K562 (cell line): Measurements from ENCODE around the gene ADIPOR2. TPM values are rescaled to one million over a fixed set of nuclear protein-coding genes. Genes with fewer than 3 reads are reported as not detected.

Source experiments
- ATAC-seq: fragments of 200-7000 bp; cut with Tn5 transposase; 3 replicates; pipeline ENCODE4 v1.9.1; 2020; ENCODE audit warnings: moderate library complexity
- BruUV-seq: library from RNA; stranded (reverse); fragments of 400-500 nt; replicated peaks from 2 replicates; lab custom pipeline; 2021; lab: Mats Ljungman, UMichigan
- CTCF ChIA-PET: fragments of 300-600 bp; formaldehyde crosslinking; extraction: SDS; loops from one replicate; lab custom pipeline; 2021; ENCODE audit warnings: low intra/inter-chr PET ratio; lab: Yijun Ruan, JAX
- POLR2A ChIA-PET: fragments of 300-600, 350-650 bp; sonication (Branson Sonifier 250); formaldehyde crosslinking; extraction: SDS; loops from one replicate; lab custom pipeline; 2021; ENCODE audit warnings: antibody characterized with exemption, inconsistent platforms; lab: Yijun Ruan, JAX
- DNase-seq, 4 experiments: peaks; one replicate each; pipeline versions ENCODE4 v3.0.0 to v3.0.0-alpha.2; 2011 to 2018; ENCODE audit warnings: low spot score in 3 of 4, mixed read lengths in 3 of 4; ENCODE audit errors: extremely low read depth in 1 of 4
- FAIRE-seq: peaks from 2 replicates; lab custom pipeline; 2011; peaks lifted over from hg19 to GRCh38; lab: Jason Lieb, UNC
- H2AFZ ChIP-seq: 2 replicates; pipeline ENCODE4 v1.6.0; 2011; ENCODE audit warnings: low read depth, low read length, control low read depth, inconsistent platforms
- H3K27ac ChIP-seq: fragments of 200-600 bp; 3 replicates; pipeline ENCODE4 v1.8.0; 2011; ENCODE audit warnings: low read depth, mild to moderate bottlenecking, control low read depth, inconsistent platforms, low read length, moderate library complexity, mixed read lengths; ENCODE audit errors: extremely low read depth
- H3K27me3 ChIP-seq, 2 experiments: fragments of 300-600 bp in 1 of 2; 2 replicates in 1 of 2; 3 replicates in 1 of 2; pipeline versions ENCODE4 v1.6.0 to v1.8.0; 2011; ENCODE audit warnings: inconsistent platforms in 2 of 2, low read length in 2 of 2, mild to moderate bottlenecking in 1 of 2, mixed read lengths in 1 of 2, moderate library complexity in 1 of 2; ENCODE audit not compliant: control insufficient read depth in 2 of 2, insufficient read depth in 2 of 2
- H3K36me3 ChIP-seq: fragments of 300-600 bp; 3 replicates; pipeline ENCODE4 v1.8.0; 2011; ENCODE audit warnings: mild to moderate bottlenecking, low read length, inconsistent platforms; ENCODE audit not compliant: control insufficient read depth, insufficient read depth
- H3K4me1 ChIP-seq, 2 experiments: fragments of 200-600 bp in 1 of 2; replicated peaks in 1 of 2; 2 replicates in 1 of 2; 3 replicates in 1 of 2; pipeline versions ENCODE4 v1.5.1 to v1.8.0; 2011; ENCODE audit warnings: inconsistent platforms in 2 of 2, low read length in 2 of 2, mild to moderate bottlenecking in 1 of 2, mixed read lengths in 1 of 2, moderate library complexity in 1 of 2; ENCODE audit not compliant: control insufficient read depth in 2 of 2, insufficient read depth in 2 of 2
- H3K4me2 ChIP-seq: 2 replicates; pipeline ENCODE4 v1.6.1; 2011; ENCODE audit warnings: low read length, control low read depth, inconsistent platforms, mixed read lengths; ENCODE audit not compliant: insufficient read depth
- H3K4me3 ChIP-seq: fragments of 200-600 bp; sonication (generic), shearing (Covaris generic); 2 replicates; pipeline ENCODE4 v1.5.1; 2016; ENCODE audit warnings: control low read depth, inconsistent platforms
- H3K79me2 ChIP-seq: fragments of 200-600 bp; 3 replicates; pipeline ENCODE4 v1.8.0; 2011; ENCODE audit warnings: low read length, inconsistent platforms; ENCODE audit not compliant: control insufficient read depth, insufficient read depth
- H3K9ac ChIP-seq, 2 experiments: 2 replicates each; pipeline versions ENCODE4 v1.6.0 to v1.6.1; 2011; ENCODE audit warnings: low read depth in 2 of 2, low read length in 2 of 2, control low read depth in 1 of 2, inconsistent platforms in 1 of 2, mild to moderate bottlenecking in 1 of 2, mixed read lengths in 1 of 2; ENCODE audit not compliant: insufficient read depth in 1 of 2
- H3K9me1 ChIP-seq: one replicate; pipeline ENCODE4 v1.6.0; 2011; ENCODE audit warnings: inconsistent platforms, mild to moderate bottlenecking, low read length, moderate library complexity; ENCODE audit not compliant: control insufficient read depth, insufficient read depth
- H3K9me3 ChIP-seq: replicated peaks from 2 replicates; pipeline ENCODE4 v1.5.1; 2011; ENCODE audit warnings: low read depth, low read length, inconsistent platforms; ENCODE audit not compliant: control insufficient read depth, insufficient read depth
- H4K20me1 ChIP-seq: replicated peaks from 2 replicates; pipeline ENCODE4 v1.6.1; 2011; ENCODE audit warnings: low read length, inconsistent platforms, mixed read lengths; ENCODE audit not compliant: control insufficient read depth, insufficient read depth
- CSDE1 ChIP-seq, 2 experiments: fragments of 450-650 bp; IDR thresholded peaks; 2 replicates each; pipeline ENCODE4 v1.6.1; 2016; ENCODE audit warnings: mild to moderate bottlenecking in 1 of 2
- DDX20 ChIP-seq: fragments of 450-650 bp; IDR thresholded peaks from 2 replicates; pipeline ENCODE4 v1.6.1; 2016; ENCODE audit warnings: missing genetic modification characterization, low read depth, mild to moderate bottlenecking, missing compliant biosample characterization, moderate library complexity
- MEIS2 ChIP-seq: fragments of 450-650 bp; IDR thresholded peaks from 2 replicates; pipeline ENCODE4 v1.6.1; 2014; ENCODE audit warnings: mild to moderate bottlenecking; ENCODE audit not compliant: partially characterized antibody
- MTA3 ChIP-seq: fragments of 450-650 bp; formaldehyde crosslinking; IDR thresholded peaks from 2 replicates; pipeline ENCODE4 v1.6.1; 2017; ENCODE audit warnings: mild to moderate bottlenecking, borderline replicate concordance
- PRMT5 ChIP-seq: sonication (generic); formaldehyde crosslinking; IDR thresholded peaks from 2 replicates; pipeline ENCODE4 v1.5.0; 2020; ENCODE audit warnings: missing genetic modification reagents
- SIN3A ChIP-seq, 2 experiments: fragments of 150-350 bp in 1 of 2; IDR thresholded peaks; 2 replicates each; pipeline ENCODE4 v1.6.1; 2011 to 2016; ENCODE audit warnings: borderline replicate concordance in 2 of 2, low read depth in 2 of 2, low read length in 2 of 2, mild to moderate bottlenecking in 2 of 2, moderate library complexity in 2 of 2; ENCODE audit not compliant: control insufficient read depth in 1 of 2
- SNIP1 ChIP-seq: fragments of 450-650 bp; IDR thresholded peaks from 2 replicates; pipeline ENCODE4 v1.7.1; 2017; ENCODE audit warnings: low read depth, mild to moderate bottlenecking
- TCF3 ChIP-seq: sonication (generic); formaldehyde crosslinking; IDR thresholded peaks from 2 replicates; pipeline ENCODE4 v1.4.0; 2020; ENCODE audit warnings: mild to moderate bottlenecking, missing genetic modification reagents
- TCFL5 ChIP-seq: fragments of 250-450 bp; sonication (Bioruptor Pico); conservative IDR thresholded peaks from 2 replicates; pipeline ENCODE4 v1.6.1; 2021; ENCODE audit warnings: mild to moderate bottlenecking, moderate library complexity, matching md5 sums
- ZNF644 ChIP-seq: fragments of 200-800 bp; sonication (Bioruptor generic); IDR thresholded peaks from 2 replicates; pipeline ENCODE4 v1.6.1; 2016; ENCODE audit warnings: low read depth, missing genetic modification characterization, missing compliant biosample characterization
- ZNF695 ChIP-seq: fragments of 450-650 bp; formaldehyde crosslinking; IDR thresholded peaks from 2 replicates; pipeline ENCODE4 v1.4.0; 2020; ENCODE audit warnings: mild to moderate bottlenecking, moderate library complexity
- WGBS: fragments of 100-300 bp; shearing (Covaris generic); methylation state at CpG from one replicate; pipeline ENCODE4 v1.1.6; 2016; ENCODE audit warnings: low coverage, mixed read lengths; ENCODE audit not compliant: insufficient coverage; ENCODE audit errors: missing lambda C conversion rate; 5-methylcytosine and 5-hydroxymethylcytosine counted together
- in situ Hi-C: fragments of 300-500 bp; cut with MboI; formaldehyde crosslinking; loops from 4 replicates; pipeline ENCODE4 v1.15.0; 2018; ENCODE audit warnings: inconsistent platforms, mixed read lengths
- intact Hi-C: fragments of 100-400 bp; cut with micrococcal nuclease; formaldehyde crosslinking; loops from 2 replicates; pipeline ENCODE4 v1.14.2; 2022
- polyA plus RNA-seq, 8 experiments: library from polyadenylated mRNA; depleted of rRNA in 4 of 8; stranded (reverse) in 5 of 8; unstranded in 3 of 8; fragments of >200 nt; fragmentation: Nextera tagmentation in 2 of 8; fragmentation: Illumina TruSeq in 1 of 8; extraction: Ambion mirVana in 2 of 8; extraction: Trizol in 1 of 8; gene quantifications; 2 replicates each; pipeline versions ENCODE4 v1.2.1 to v1.2.3, GENCODE V29; 2011 to 2014; ENCODE audit warnings: inconsistent platforms in 1 of 8, missing spikeins in 1 of 8
- total RNA-seq, 7 experiments: library from RNA; depleted of rRNA in 6 of 7; stranded (reverse); fragments of >200 nt in 6 of 7; fragmentation: Illumina TruSeq in 2 of 7; extraction: Trizol in 2 of 7; gene quantifications; 2 replicates each; pipeline versions ENCODE4 v1.2.1 to v1.2.3, GENCODE V29; 2011 to 2021; ENCODE audit warnings: low replicate concordance in 1 of 7
- TF ChIP-seq, protein P1 (sequence below): fragments of 250-450 bp; sonication (Bioruptor Pico); IDR thresholded peaks from 2 replicates; pipeline ENCODE4 v1.8.0; 2022; ENCODE audit warnings: inconsistent platforms
- TF ChIP-seq, protein P2 (sequence below): fragments of 250-450 bp; sonication (Bioruptor Pico); IDR thresholded peaks from 2 replicates; pipeline ENCODE4 v1.4.0; 2020
- TF ChIP-seq, protein P3 (sequence below): fragments of 450-650 bp; IDR thresholded peaks from 2 replicates; pipeline ENCODE4 v1.6.1; 2016; ENCODE audit warnings: low read depth, mild to moderate bottlenecking, moderate library complexity
- TF ChIP-seq, protein P4 (sequence below): IDR thresholded peaks from 2 replicates; pipeline ENCODE4 v1.6.1; 2016; ENCODE audit warnings: missing genetic modification characterization, missing compliant biosample characterization
- TF ChIP-seq, protein P5 (sequence below): fragments of 250-450 bp; sonication (Bioruptor Pico); IDR thresholded peaks from 2 replicates; pipeline ENCODE4 v1.8.0; 2022; ENCODE audit warnings: inconsistent platforms, mild to moderate bottlenecking, moderate library complexity, borderline replicate concordance

The ADIPOR2 gene
- total and polyA plus RNA-seq, 9 of the 15 experiments (the other 6 are each of a cell fraction or from before 2014, with no cell fraction given): 10.9 to 63.5 (median 46.0) TPM

DNA sequence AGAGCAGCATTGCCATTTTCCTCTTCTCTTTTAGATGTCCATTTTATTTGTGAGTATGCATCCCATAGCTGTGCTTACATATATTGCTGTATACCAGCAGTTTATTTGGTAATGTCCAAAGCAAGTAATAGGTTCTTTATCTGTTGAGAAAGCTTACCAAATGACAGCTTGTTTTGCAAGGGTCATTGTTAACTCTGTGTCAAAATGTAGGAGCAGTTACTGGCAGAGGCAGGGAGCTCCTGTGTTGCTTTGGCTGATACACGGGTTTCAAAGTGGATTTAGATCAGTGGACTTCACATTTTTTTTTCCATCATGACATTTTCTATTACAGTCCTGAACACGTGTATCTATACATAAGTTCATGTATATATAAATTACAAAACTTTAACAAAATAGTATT lies 91.3 kb downstream of the ADIPOR2 start:
- Histone ChIP-seq H4K20me1 (0 out of 2 replicates have a peak, but pooled peaks cover 3% of the 10 kb centered on the region), H3K9ac (no peak overlapping the region), H2AFZ (no peak overlapping the region), H3K4me3 (no peak overlapping the region), H3K27ac (no peak overlapping the region), H3K9me3 (no peaks in the 10 kb centered on the region), H3K9me1 (peaks cover 3% of the 10 kb centered on the region), H3K36me3 (peaks cover 87% of the 10 kb centered on the region), H3K4me2 (no peak overlapping the region), H3K79me2 (peaks cover 14% of the 10 kb centered on the region; the same call in 2 of the 3 replicates), H3K4me1 (peaks cover 0 to 4% of the 10 kb centered on the region in 2 experiments; a peak in 2 of 5 replicates), H3K27me3 (no peaks in the 10 kb centered on the region)
- DNase-seq: no peak
- CTCF ChIA-PET: no interaction called here
- intact Hi-C loops (no loop called here), in situ Hi-C loops (no loop called here)
- no peak for FAIRE-seq
- no peak for ATAC-seq
- no TSS peak for BruUV-seq
- POLR2A ChIA-PET: interaction anchor here (0.6 to 1.1 kb wide), 3 partner anchors 8 to 331 kb away, joined by 3 to 4 read pairs (median 3); partner anchors contain the start of gene ADIPOR2
- 85% methylated on average over 2 of the region's 2 CpGs for WGBS
- TF ChIP-seq MEIS2 (no peak), CSDE1 (IDR thresholded peaks at IDR 0.05) (no peak), MTA3 (no peak), SIN3A (IDR thresholded peaks at IDR 0.05; ENCODE audit: borderline replicate concordance in 2 of 2, control insufficient read depth in 1 of 2, low read depth in 2 of 2, low read length in 2 of 2) (no peak), ZNF695 (no peak), PRMT5 (CRISPR knock-in tag) (no peak), DDX20 (tag) (no peak), TCF3 (CRISPR knock-in tag) (no peak), TCFL5 (CRISPR knock-in tag) (no peak), SNIP1 (no peak), ZNF644 (tag) (no peak)
- TF ChIP-seq, protein P1, sequence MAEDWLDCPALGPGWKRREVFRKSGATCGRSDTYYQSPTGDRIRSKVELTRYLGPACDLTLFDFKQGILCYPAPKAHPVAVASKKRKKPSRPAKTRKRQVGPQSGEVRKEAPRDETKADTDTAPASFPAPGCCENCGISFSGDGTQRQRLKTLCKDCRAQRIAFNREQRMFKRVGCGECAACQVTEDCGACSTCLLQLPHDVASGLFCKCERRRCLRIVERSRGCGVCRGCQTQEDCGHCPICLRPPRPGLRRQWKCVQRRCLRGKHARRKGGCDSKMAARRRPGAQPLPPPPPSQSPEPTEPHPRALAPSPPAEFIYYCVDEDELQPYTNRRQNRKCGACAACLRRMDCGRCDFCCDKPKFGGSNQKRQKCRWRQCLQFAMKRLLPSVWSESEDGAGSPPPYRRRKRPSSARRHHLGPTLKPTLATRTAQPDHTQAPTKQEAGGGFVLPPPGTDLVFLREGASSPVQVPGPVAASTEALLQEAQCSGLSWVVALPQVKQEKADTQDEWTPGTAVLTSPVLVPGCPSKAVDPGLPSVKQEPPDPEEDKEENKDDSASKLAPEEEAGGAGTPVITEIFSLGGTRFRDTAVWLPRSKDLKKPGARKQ (CRISPR knock-in tag): no peak
- TF ChIP-seq, protein P2, sequence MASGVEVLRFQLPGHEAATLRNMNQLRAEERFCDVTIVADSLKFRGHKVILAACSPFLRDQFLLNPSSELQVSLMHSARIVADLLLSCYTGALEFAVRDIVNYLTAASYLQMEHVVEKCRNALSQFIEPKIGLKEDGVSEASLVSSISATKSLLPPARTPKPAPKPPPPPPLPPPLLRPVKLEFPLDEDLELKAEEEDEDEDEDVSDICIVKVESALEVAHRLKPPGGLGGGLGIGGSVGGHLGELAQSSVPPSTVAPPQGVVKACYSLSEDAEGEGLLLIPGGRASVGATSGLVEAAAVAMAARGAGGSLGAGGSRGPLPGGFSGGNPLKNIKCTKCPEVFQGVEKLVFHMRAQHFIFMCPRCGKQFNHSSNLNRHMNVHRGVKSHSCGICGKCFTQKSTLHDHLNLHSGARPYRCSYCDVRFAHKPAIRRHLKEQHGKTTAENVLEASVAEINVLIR: no peak
- TF ChIP-seq, protein P3, sequence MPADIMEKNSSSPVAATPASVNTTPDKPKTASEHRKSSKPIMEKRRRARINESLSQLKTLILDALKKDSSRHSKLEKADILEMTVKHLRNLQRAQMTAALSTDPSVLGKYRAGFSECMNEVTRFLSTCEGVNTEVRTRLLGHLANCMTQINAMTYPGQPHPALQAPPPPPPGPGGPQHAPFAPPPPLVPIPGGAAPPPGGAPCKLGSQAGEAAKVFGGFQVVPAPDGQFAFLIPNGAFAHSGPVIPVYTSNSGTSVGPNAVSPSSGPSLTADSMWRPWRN: no peak
- TF ChIP-seq, protein P4, sequence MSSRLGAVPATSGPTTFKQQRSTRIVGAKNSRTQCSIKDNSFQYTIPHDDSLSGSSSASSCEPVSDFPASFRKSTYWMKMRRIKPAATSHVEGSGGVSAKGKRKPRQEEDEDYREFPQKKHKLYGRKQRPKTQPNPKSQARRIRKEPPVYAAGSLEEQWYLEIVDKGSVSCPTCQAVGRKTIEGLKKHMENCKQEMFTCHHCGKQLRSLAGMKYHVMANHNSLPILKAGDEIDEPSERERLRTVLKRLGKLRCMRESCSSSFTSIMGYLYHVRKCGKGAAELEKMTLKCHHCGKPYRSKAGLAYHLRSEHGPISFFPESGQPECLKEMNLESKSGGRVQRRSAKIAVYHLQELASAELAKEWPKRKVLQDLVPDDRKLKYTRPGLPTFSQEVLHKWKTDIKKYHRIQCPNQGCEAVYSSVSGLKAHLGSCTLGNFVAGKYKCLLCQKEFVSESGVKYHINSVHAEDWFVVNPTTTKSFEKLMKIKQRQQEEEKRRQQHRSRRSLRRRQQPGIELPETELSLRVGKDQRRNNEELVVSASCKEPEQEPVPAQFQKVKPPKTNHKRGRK (tag): no peak
- TF ChIP-seq, protein P5, sequence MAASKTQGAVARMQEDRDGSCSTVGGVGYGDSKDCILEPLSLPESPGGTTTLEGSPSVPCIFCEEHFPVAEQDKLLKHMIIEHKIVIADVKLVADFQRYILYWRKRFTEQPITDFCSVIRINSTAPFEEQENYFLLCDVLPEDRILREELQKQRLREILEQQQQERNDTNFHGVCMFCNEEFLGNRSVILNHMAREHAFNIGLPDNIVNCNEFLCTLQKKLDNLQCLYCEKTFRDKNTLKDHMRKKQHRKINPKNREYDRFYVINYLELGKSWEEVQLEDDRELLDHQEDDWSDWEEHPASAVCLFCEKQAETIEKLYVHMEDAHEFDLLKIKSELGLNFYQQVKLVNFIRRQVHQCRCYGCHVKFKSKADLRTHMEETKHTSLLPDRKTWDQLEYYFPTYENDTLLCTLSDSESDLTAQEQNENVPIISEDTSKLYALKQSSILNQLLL (CRISPR knock-in tag): no peak
